ENCODE results near the gene SLC66A1.
"Not testable (repeated sequence)": the region's sequence is repeated elsewhere in the genome, so short reads cannot be mapped to it uniquely, and the experiment has no call there.

The SLC66A1 gene, protein sequence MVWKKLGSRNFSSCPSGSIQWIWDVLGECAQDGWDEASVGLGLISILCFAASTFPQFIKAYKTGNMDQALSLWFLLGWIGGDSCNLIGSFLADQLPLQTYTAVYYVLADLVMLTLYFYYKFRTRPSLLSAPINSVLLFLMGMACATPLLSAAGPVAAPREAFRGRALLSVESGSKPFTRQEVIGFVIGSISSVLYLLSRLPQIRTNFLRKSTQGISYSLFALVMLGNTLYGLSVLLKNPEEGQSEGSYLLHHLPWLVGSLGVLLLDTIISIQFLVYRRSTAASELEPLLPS

DNA sequence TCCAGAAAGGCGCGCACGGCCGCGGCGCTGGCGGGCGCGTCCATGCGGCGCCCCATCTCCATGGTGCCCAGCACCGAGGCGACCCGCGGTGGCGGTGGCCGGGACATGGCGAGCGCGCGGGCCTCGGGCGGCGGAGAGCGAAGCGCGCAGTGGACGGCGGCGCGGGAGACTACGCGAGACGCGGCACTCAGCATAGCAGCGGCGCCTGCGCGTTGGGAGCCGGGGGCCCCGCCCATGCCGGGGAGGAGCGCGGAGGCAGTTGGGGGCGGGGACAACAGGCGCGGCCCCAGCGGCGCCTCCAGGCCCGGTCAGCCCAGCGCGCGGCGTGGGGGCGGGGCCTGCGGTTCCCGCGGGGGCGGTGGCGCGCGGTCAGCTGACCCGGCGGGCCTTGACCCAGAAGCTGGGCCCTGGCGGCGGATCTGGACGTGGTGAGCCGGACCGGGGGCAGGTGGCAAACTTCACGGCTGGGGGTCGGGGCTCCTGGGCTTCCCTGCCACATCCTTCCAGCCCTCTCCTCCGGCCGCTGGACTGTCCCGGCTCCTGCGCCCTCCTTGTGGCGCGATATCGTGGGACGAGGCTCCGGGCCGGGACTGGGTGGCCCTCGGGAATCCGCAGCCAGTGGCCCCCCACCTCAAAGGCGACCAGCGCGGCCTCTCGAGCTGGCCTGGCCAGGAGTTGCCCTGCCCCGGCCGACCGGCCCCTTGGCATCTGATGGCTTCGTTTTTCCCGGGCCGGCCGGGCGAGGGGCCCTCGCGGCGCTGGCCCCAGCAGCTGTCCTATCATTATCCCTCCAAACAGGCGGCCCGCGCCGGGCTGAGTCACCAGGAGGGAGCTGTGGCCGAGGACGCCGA, at the start of gene SLC66A1, which contains the start of gene AKR7A2:
Gene SLC66A1, plus strand, starts transcription at position 396 of the 851 bp plus-strand sequence. CDS start 5,352 bp downstream, outside the sequence.
Gene AKR7A2, minus strand, starts transcription at position 214 of the 851 bp plus-strand sequence. Its CDS starts 20 bp downstream, at position 194.
- DNase-seq, result peak; percentile 86

DNA sequence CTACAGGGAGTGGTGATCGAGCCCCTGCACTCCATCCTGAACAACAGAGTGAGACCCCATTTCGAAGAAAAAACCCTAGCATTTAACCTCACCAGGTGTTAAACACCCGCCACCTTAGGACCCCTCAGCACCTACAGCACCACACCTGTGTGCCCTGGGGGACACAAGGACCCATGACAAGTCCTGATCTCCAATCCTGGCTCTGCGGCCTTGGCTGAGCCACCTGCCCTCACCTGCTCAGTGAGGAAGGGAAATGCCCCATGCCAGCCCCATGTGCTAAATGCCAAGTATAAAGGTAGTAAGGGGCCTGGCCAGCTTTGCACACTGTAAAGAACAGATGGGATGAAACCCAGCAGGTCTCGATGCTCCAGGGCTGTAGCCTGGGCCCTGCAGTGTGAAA, 49.4 kb upstream of the SLC66A1 start:
- DNase-seq, result no peak

DNA sequence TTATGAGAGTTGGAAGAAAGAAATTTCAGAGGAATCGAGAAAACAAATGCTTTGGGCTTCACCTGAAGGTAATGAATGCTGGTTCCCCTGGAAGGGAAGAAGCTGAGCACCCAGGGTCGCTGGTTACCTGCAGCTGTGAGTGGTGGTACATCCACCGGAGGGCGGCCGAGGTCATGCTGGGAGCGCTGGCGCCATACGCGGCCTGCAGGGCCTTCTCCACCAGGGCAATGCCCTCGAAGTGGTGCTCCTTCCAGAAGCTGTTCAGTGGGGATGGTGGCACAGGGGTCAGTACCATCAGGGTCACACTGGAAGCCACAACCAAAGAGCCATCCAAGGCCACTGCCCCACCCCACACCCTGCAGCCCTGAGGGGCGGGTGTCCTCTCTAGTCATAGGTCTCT, 43.7 kb upstream of the SLC66A1 start:
- no peak for DNase-seq

DNA sequence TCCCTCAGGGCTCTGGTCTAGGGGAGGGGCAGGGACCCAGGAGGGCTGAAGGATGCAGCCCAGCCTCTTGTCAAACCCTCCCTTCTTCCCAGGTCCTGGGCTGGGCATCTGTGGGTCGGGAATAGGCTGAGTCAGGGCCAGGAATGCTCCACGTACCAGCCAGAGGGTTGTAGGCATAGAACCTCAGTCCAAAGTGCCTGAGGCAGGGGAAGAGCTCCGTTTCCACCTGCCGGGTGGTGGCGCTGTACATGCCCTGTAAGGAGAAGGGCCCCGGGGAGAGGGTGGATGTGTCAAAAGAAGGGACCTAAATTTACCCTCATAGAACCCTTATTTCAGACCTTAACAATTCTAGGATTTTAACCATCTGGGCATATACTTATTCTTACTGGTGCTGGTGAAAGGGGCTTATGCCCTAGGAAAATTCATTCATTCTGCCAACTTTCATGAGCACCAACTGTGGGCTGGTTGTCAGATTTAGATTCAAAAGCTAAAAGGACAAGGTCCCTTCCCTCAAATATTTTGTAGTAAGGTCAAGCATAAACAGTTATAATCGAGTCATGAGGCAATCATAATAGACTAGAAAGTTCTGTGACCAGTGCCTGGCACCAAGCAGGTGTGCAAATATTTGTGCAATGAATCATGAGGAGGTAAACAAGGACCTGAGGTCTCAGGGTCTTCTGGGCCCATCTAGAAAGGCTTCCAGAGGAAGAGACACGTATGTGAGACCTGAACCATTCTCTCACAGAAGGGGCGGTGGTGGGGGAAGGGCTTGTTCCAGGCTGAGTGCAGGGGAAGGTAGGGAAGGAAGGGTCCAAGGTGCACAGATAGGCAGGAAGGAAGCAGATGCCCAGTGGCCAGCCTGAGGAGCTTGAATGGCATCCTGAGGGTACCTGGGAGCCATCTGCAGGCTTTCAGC, 42.4 kb upstream of the SLC66A1 start:
- DNase-seq, result not testable (repeated sequence)

DNA sequence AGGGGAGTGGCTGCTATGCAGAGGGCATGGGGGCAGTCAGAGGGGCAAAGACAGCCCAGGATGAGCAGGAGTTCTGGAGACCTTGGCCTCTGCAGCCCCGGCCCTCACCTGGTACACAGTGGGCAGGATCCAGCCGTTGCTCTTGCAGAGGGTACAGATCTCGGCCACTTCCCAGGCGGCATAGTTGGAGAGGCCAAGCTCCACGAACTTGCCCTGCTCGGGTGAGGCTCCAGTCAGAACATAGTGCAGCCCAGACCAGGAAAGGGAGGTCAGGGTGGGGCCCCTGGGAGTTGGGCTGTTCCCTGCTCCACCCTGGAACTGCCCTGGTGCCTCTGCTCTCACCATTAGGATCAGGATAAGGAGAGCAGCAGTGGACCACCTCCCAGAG, 41.8 kb upstream of the SLC66A1 start:
- DNase-seq, result not testable (repeated sequence)

DNA sequence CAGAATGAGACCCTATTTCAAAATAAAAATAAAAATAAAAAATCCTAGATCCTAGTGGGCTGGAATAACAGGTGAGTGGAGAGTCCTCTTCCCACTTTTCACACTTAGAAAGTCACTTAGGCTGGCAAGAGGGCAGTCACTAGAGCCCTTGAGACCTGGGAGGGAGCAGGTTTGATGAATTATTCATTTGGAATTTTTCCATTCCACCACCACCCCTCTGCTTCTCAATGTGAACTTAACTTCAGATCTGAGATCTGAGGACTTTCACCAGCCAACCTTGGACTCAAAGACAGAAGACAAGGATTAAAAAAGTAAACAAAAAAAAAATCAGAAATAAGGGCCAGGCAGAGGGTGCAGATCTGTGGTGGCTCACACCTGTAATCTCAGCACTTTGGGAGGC, 40.1 kb upstream of the SLC66A1 start:
- no peak for DNase-seq

DNA sequence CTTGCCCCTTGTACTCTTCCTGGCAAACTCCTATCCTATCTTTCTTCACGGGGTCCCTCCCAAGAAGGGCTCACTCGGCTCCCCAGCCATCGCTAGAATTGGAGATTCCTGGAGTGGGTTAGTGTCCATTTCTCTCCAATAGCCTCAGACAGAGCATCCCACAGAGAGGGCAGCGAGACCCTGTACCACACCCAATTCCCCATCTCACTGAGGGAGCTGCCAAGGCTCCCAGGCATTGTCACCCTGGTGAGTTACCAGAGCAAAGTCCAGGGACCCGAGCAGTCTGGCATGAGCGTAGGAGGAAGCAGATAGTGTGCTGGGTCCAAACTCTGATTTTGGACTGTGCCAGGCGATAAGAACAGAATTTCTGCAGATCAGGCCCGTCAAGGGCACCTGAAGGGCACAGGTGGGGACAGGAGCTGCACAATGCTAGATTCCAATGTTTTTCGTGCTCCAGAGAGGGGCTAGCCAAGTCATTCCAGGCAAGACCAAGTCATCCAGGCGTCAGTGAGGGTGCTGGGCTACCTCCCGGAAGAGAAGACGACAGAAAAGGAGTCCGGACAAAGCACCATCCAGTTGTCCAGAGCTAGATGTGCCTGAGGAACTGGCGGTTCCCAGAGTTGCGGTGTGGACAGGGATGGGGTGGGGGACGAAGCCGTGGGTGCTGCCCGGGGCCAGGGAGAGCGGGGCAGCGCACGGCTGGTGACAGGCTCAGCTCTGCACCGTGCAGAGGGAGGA, 38.9 kb upstream of the SLC66A1 start:
- no peak for DNase-seq

DNA sequence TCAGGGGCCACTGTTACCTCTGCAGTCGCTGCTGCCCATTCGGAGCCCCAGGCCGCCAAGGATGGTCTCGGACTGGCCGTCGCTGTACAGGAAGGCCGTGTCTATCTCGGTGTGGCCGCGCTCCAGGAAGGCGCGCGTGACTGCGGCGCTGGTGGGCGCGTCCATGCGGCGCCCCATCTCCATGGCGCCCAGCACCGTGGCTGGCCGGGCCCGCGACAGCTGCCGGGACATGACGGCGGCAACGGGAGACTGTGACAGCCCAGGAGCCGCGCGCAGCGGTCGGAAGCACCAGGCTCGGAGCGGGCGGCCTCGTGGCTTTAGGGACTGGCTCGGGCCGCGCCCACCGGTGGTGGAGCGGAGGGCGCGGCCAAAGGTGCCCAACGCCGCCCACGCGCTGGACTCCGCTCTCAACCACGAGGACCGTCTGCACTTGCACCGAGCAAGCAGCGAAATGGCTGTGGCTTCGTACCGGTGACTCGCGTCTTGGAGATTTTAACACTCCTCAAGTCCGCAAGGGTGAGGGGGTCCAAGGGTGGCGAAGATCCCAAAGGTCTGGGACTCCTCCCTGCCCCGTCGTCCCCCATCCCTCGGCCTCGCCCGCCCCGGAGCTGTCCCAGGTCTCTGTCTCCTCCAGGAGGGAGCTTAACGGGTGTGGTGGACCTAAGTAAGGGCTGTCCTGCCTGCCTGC, 38.1 kb upstream of the SLC66A1 start:
- not testable (repeated sequence) for DNase-seq

DNA sequence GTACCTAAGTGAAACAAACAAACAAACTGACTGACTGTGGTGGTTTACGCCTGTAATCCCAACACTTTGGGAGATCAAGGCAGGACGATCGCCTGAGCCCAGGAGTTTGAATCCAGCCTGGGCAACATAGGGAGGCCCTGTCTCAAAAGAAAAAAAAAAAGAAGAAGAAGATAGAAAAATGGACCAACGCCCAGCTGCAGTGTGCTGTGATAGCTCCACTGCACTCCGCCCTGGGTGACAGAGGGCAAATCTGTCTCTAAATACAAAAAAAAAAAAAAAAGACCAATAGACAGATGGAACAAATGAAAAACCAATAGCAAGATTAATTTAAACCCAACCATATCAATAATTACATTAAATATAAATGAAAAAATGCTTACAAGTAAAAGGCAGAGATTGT, 37.5 kb upstream of the SLC66A1 start:
- no peak for DNase-seq

DNA sequence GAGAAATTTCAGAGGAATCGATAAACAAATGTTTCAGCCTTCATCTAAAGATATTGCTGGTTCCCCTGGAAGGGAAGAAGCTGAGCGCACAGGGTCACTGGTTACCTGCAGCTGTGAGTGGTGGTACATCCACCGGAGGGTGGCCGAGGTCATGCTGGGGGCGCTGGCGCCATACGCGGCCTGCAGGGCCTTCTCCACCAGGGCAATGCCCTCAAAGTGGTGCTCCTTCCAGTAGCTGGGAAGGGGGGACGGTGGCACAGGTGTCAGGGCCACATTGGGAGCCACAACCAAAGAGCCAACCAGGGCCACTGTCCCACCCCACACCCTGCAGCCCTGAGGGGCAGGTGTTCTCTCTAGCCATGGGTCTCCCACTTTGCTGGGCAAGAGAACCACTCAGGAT, 28.2 kb upstream of the SLC66A1 start:
- DNase-seq, result no peak

DNA sequence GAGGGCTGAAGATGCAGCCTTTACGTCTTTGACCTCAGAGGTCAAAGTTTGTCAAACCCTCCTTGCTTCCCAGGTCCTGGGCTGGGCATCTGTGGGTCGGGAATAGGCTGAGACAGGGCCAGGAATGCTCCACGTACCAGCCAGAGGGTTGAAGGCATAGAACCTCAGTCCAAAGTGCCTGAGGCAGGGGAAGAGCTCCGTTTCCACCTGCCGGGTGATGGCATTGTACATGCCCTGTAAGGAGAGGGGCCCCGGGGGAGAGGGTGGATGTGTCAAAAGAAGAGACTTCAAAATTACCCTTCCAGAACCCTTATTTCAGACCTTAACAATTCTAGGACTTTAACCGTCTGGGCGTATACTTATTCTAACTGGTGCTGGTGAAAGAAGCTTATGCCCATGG, 27.2 kb upstream of the SLC66A1 start:
- no peak for DNase-seq

DNA sequence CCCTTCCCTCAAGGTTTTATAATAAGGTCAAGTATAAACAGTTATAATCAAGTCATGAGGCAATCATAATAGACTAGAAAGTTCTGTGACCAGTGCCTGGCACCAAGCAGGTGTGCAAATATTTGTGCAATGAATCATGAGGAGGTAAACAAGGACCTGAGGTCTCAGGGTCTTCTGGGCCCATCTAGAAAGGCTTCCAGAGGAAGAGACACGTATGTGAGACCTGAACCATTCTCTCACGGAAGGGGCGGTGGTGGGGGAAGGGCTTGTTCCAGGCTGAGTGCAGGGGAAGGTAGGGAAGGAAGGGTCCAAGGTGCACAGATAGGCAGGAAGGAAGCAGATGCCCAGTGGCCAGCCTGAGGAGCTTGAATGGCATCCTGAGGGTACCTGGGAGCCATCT, 26.8 kb upstream of the SLC66A1 start:
- DNase-seq, result not testable (repeated sequence)

DNA sequence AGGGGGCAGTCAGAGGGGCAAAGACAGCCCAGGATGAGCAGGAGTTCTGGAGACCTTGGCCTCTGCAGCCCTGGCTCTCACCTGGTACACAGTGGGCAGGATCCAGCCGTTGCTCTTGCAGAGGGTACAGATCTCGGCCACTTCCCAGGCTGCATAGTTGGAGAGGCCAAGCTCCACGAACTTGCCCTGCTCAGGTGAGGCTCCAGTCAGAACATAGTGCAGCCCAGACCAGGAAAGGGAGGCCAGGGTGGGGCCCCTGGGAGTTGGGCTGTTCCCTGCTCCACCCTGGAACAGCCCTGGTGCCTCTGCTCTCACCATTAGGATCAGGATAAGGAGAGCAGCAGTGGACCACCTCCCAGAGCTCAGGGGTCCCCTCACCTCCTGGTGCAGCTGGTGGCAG, 26.3 kb upstream of the SLC66A1 start:
- not testable (repeated sequence) for DNase-seq

DNA sequence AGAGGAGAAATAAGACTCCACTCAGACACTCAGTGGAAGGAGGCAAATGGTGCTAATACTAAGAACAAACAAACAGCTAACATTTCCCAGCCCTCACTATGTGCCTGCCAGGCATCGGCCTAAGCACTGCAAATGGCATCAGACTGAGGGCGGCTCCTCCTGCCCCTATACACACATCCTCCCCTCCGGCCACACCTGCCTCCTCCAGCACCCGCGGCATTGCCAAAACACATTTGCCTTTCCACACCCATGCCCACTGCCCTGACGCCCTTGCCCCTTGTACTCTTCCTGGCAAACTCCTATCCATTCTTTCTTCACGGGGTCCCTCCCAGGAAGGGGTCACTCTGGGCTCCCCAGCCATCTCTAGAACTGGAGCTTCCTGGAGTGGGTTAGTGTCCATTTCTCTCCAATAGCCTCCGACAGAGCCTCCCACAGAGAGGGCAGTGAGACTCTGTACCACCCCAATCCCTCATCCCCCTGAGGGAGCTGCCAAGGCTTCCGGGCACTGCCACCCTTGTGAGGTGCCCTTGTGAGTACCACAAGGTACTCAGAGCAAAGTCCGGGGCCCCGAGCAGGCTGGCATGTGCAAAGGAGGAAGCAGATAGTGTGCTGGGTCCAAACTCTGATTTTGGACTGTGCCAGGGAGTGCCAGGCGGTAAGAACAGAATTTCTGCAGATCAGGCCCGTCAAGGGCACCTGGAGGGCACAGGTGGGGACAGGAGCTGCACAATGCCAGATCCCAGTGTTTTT, 24.5 kb upstream of the SLC66A1 start:
- DNase-seq, result no peak

DNA sequence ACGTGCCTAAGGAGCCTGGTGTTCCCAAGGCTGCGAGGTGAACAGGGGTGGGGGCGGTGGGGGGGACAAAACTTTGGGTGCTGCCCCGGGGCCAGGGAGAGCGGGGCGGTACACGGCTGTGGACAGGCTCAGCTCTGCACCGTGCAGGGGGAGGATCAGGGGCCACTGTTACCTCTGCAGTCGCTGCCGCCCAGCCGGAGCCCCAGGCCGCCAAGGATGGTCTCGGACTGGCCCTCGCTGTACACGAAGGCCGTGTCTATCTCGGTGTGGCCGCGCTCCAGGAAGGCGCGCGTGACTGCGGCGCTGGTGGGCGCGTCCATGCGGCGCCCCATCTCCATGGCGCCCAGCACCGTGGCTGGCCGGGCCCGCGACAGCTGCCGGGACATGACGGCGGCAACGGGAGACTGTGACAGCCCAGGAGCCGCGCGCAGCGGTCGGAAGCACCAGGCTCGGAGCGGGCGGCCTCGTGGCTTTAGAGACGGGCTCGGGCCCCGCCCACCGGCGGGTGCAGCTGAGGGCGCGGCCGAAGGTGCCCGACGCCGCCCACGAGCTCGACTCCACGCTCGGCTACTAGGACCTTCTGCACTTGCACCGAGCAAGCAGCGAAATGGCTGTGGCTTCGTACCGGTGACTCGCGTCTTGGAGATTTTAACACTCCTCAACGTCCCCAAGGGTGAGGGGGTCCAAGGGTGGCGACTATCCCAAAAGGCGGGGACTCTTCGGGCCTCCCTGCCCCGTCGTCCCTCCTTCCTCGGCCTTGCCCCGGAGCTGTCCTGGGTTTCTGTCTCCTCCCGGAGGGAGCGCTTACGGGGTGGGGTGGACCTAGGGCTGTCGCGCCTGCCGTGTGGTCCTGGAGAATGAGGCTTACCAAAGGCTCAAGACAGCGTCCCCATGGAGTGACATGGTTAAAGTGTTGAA, 23.5 kb upstream of the SLC66A1 start, which contains the start of gene AKR7A3:
Gene AKR7A3, minus strand, starts transcription at position 447 of the 918 bp plus-strand sequence. Its CDS starts 61 bp downstream, at position 386.
- DNase-seq, result peak; percentile 46

DNA sequence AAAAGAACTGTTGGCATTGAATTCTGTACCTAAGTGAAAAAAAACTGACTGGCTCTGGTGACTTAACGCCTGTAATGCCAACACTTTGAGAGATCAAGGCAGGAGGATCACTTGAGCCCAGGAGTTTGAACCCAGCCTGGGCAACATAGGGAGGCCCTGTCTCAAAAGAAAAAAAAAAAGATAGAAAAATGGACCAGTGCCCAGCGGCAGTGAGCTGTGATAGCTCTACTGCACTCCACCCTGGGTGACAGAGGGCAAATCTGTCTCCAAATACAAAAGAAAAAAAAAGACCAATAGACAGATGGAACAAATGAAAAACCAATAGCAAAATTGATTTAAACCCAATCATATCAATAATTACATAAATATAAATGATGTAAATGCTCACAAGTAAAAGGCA, 22.9 kb upstream of the SLC66A1 start:
- no peak for DNase-seq

DNA sequence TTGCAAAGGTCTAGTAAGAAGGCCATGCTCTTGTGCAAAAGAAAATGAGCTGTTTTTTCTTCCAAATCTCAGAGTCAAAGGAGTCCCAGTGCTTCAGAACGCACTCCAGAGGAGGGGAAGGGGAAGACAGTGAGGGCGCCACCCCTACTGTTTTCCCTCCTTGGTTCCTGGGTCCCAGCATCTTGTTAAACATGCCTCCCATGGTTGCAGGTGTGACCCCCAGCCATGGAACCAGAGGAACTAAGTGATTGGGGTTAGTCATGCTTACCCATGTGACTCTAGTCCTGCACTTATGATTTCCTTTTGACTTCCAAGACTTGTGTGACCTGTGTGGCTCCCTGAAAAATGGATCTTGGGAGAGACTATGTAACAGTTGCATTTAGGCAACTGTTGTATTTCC, 17.5 kb upstream of the SLC66A1 start:
- DNase-seq, result no peak

DNA sequence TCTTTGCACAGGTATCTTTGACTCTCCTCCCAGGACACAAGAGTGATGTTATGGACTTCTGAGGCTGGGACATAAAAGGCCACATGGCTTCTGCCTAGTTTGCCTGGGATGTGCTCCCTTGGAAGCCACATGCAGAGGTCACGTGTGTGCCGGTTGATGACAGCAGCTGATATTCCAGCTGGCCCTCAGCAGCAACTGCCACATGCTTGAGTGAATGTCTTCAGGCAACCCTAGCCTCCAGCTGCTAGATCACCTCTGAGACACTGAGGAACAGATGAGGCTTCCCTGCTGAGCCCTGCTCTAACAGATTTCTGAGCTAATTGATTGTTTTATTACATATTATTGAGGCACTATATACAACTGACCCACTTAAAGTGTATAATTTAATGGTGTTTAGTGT, 11.9 kb upstream of the SLC66A1 start:
- DNase-seq, result no peak

DNA sequence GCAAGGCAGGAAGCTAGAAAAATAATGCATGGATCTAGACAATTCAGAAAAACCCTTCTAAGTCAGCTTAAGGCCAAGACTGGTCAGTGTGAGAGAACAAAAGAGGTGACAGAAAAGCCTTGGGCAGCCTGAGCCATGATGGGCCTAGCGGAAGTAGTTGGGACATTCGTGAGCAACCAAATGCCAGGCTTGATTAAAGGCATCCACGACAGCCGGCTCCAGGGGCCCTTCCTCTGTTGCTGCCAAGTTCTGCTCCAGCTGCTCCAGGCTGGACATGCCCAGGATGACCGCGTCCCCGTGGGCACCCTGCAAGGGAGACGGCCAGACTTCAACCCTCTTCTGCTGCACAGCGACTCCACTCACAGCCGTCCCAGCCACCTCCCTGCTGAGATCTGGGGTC, 8.0 kb upstream of the SLC66A1 start:
- DNase-seq, result not testable (repeated sequence)

DNA sequence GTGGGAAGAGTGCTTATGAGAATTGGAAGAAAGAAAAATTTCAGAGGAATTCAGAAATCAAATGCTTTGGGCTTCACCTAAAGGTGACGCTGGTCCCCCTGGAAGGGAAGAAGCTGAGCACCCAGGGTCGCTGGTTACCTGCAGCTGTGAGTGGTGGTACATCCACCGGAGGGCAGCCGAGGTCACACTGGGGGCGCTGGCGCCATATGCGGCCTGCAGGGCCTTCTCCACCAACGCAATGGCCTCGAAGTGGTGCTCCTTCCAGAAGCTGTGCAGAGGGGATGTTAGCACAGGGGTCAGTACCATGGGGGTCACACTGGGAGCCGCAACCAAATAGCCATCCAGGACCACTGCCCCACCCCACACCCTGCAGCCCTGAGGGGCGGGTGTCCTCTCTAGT, 6.2 kb upstream of the SLC66A1 start:
- no peak for DNase-seq

Measured in CD4-positive, alpha-beta T cell treated with Interleukin-4 for 4 hours (primary cell).